Nephron (organoid): ENCODE results near the gene ABLIM2.

ENCODE experiments used
- H3K27ac Mint-ChIP-seq, 3 experiments: 2 replicates each; pipeline ENCODE4 v1.8.0; 2020; ENCODE audit warnings: mixed read lengths in 3 of 3, mild to moderate bottlenecking in 2 of 3, moderate library complexity in 1 of 3
- H3K27me3 Mint-ChIP-seq: 2 replicates; pipeline ENCODE4 v1.8.0; 2021; ENCODE audit warnings: low read depth, mild to moderate bottlenecking, moderate library complexity, mixed read lengths
- H3K36me3 Mint-ChIP-seq: 2 replicates; pipeline ENCODE4 v1.8.0; 2020; ENCODE audit warnings: low read depth, mixed read lengths
- H3K4me1 Mint-ChIP-seq: 2 replicates; pipeline ENCODE4 v1.8.0; 2020; ENCODE audit warnings: mixed read lengths
- H3K4me3 Mint-ChIP-seq, 3 experiments: 2 replicates each; pipeline ENCODE4 v1.8.0; 2020; ENCODE audit warnings: mild to moderate bottlenecking in 3 of 3, mixed read lengths in 3 of 3, moderate library complexity in 2 of 3
- H3K9me3 Mint-ChIP-seq: 2 replicates; pipeline ENCODE4 v1.8.0; 2020; ENCODE audit warnings: mixed read lengths
- CTCF ChIP-seq, 3 experiments: fragments of 200-600 bp; sonication (generic); IDR thresholded peaks; one replicate each; pipeline ENCODE4 v1.5.0; 2021; ENCODE audit warnings: antibody characterized with exemption in 3 of 3; ENCODE audit not compliant: unreplicated experiment in 3 of 3

The ABLIM2 gene

GRCh38 chr4:8203817-8204216, 45.2 kb upstream of the ABLIM2 start:
- no peaks in the 10 kb centered on the region for H3K36me3 Mint-ChIP-seq
- H3K4me1 Mint-ChIP-seq: peaks cover 40% of the 10 kb centered on the region
- H3K4me3 Mint-ChIP-seq: no peak overlapping the region
- peaks cover 21% of the 10 kb centered on the region for H3K27me3 Mint-ChIP-seq
- peak overlapping the region; percentile 20 to 72 (median 23) for H3K27ac Mint-ChIP-seq
- H3K9me3 Mint-ChIP-seq: no peaks in the 10 kb centered on the region
- TF ChIP-seq CTCF (IDR thresholded peaks at IDR 0.05; ENCODE audit: unreplicated experiment in 3 of 3): no peak

GRCh38 chr4:8203052-8203401, 44.4 kb upstream of the ABLIM2 start:
- peak overlapping the region in 2 of 3 experiments; percentile 43 to 46 for H3K27ac Mint-ChIP-seq
- H3K9me3 Mint-ChIP-seq: no peaks in the 10 kb centered on the region
- H3K4me1 Mint-ChIP-seq: peaks cover 48% of the 10 kb centered on the region
- H3K36me3 Mint-ChIP-seq: no peaks in the 10 kb centered on the region
- no peak for TF ChIP-seq CTCF (IDR thresholded peaks at IDR 0.05; ENCODE audit: unreplicated experiment in 3 of 3)
- H3K27me3 Mint-ChIP-seq: peaks cover 23% of the 10 kb centered on the region
- H3K4me3 Mint-ChIP-seq: no peak overlapping the region

- peaks cover 18% of the 10 kb centered on the region for H3K27me3 Mint-ChIP-seq
Measured at GRCh38 chr4:8202108-8203051, 43.8 kb upstream of the ABLIM2 start.

GRCh38 chr4:8201321-8201781, 42.7 kb upstream of the ABLIM2 start:
- Mint-ChIP-seq H3K4me3 (peak overlapping the region; percentile 57 to 63 (median 59)), H3K27me3 (peaks cover 15% of the 10 kb centered on the region), H3K36me3 (no peaks in the 10 kb centered on the region), H3K27ac (peak overlapping the region; percentile 80 to 91 (median 85)), H3K4me1 (peaks cover 44% of the 10 kb centered on the region), H3K9me3 (no peaks in the 10 kb centered on the region)
- TF ChIP-seq CTCF (IDR thresholded peaks at IDR 0.05; ENCODE audit: unreplicated experiment in 3 of 3): no peak

More at GRCh38 chr4:8202108-8203051, 43.8 kb upstream of the ABLIM2 start:
- no peak for TF ChIP-seq CTCF (IDR thresholded peaks at IDR 0.05; ENCODE audit: unreplicated experiment in 3 of 3)
- H3K4me1 Mint-ChIP-seq: peaks cover 45% of the 10 kb centered on the region
- H3K36me3 Mint-ChIP-seq: no peaks in the 10 kb centered on the region
- peak overlapping the region; percentile 66 to 80 (median 80) for H3K27ac Mint-ChIP-seq
- no peak overlapping the region for H3K4me3 Mint-ChIP-seq
- no peaks in the 10 kb centered on the region for H3K9me3 Mint-ChIP-seq

GRCh38 chr4:8200302-8200975, 41.8 kb upstream of the ABLIM2 start:
- Mint-ChIP-seq H3K4me1 (peaks cover 40% of the 10 kb centered on the region), H3K4me3 (peak overlapping the region; percentile 59 to 70 (median 63)), H3K36me3 (no peaks in the 10 kb centered on the region), H3K27ac (peak overlapping the region; percentile 80 to 91 (median 85)), H3K27me3 (peaks cover 12% of the 10 kb centered on the region), H3K9me3 (no peaks in the 10 kb centered on the region)
- no peak for TF ChIP-seq CTCF (IDR thresholded peaks at IDR 0.05; ENCODE audit: unreplicated experiment in 3 of 3)
